NCI-H460 (cell line): ENCODE data around the gene LRRC38. TPM values are rescaled to one million over a fixed set of nuclear protein-coding genes. Genes with fewer than 3 reads are reported as not detected.
"Not testable (repeated sequence)": the region's sequence is repeated elsewhere in the genome, so short reads cannot be mapped to it uniquely, and the experiment has no call there.

Experiments
- DNase-seq: peaks from one replicate; pipeline ENCODE4 v3.0.0-alpha.2; 2016; ENCODE audit warnings: low read depth; ENCODE audit errors: extremely low read depth
- polyA plus RNA-seq: library from polyadenylated mRNA; depleted of rRNA; stranded (reverse); fragments of >200 nt; gene quantifications from 2 replicates; pipeline ENCODE4 v1.2.3, GENCODE V29; 2014; cell fraction: nucleus; rRNA removed
- total RNA-seq: library from RNA; depleted of rRNA; stranded (reverse); fragments of >200 nt; shearing (Covaris generic); gene quantifications from 2 replicates; pipeline ENCODE4 v1.2.3, GENCODE V29; 2014; rRNA removed

LRRC38 gene
- total RNA-seq: not detected in 2 replicates
- not detected in 2 replicates for polyA plus RNA-seq

- no peak for DNase-seq
Measured at GRCh38 chr1:13513895-13514546, at the start of gene LRRC38. LRRC38 (minus strand) TSS chr1:13514003; CDS start chr1:13513593, 410 bp downstream.

DNA sequence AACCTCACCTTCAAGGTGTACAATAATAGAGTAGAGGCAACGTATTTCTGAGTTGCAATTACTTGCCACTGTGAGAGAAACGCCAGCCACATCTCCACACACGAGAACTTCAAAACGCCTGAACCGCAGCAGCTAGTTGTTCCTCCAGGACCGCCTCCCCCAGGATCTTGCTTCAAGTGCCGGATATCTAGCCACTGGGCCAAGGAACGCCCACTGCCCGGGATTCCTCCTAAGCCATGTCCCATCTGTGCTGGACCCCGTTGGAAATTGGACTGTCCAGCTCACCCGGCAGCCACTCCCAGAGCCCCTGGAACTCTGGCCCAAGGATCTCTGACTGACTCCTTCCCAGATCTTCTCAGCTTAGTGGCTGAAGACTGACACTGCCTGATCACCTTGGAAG, 49.2 kb upstream of the LRRC38 start:
- not testable (repeated sequence) for DNase-seq

- no peak for DNase-seq
Measured at GRCh38 chr1:13560541-13560940, 46.7 kb upstream of the LRRC38 start.

DNA sequence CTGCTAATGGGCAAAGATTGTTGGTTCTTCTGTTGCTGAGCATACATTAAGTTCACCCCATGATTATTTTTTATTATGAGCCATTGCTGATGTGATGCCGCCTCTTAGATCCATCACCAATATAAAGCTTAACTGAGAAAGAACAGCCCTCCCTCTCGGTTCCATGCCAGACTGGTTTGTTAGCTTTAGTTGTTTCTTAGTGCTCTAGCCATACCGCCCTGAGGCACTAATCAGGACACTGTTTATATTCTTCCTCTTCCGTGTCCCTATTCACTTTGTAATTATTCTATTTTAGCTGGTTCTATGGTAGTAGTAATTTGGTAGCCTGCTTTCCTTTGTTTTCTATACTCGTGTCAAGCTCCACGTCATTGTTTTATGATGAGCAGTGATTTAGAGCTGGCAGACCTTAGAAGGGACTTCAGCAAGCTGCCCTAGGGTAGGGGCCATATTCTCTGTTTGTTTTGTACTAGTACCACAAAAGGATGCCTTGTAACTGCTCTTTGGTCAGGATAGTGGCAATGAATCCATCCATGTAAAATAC, 42.5 kb upstream of the LRRC38 start:
- no peak for DNase-seq

DNA sequence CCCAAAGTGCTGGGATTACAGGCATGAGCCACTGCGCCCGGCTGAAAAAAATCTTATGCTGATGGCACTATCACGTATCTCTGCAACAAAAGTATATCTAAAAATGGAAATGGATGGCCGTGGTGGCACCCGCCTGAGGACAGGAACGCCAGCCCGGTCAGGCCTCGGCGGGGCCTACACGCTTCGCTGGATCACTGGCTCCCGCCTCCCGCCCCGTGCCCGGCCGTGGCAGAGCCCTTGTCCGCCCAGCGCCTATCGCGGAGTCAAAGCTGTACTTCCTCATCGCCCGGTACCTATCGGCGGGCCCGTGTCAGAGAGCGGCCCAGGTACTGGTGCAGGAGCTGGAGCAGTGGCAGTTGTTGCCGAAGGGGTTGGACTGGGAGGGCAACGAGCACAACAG, 41.0 kb upstream of the LRRC38 start:
- DNase-seq: no peak

DNA sequence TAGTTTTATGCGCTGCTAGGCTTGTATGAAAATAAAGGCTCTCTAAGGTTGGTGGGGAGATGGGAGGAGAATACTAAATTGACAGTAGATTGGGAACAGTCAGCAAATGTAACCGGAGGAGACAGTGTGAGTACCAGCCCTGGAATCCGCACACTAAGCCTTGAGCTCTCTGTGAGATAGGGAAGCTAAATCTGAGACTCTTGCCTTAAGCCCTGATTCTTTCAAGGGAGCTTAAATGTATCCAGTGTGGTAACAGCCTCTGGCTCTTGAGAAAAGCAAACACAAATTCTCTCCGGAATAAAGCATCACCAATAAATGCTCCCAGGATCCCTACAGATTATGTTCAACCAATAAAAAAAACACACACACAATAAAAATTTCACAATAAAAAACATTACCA, 36.9 kb upstream of the LRRC38 start:
- no peak for DNase-seq

DNA sequence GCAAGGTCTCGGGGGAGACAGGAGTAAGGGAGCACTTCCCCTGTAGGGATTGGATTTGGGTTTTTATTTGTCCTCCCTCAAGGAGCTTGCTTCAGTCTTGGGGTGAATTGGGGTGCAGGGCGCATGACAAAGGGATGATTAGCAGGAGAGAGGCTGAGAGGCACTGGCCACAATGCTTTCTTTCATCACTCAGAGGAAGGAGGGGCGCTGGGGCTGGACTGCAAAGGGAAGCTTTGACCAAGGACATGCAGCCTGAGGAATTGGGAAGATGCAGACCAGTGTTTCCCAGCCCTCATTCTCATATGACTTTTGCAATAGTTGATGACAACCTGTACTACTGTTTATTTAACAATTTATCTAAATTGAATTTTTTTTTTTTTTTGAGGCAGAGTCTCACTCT, 35.7 kb upstream of the LRRC38 start:
- DNase-seq: no peak

GRCh38 chr1:13549021-13549420, 35.2 kb upstream of the LRRC38 start:
- DNase-seq: no peak

GRCh38 chr1:13548281-13548680, 34.5 kb upstream of the LRRC38 start:
- DNase-seq: no peak

DNA sequence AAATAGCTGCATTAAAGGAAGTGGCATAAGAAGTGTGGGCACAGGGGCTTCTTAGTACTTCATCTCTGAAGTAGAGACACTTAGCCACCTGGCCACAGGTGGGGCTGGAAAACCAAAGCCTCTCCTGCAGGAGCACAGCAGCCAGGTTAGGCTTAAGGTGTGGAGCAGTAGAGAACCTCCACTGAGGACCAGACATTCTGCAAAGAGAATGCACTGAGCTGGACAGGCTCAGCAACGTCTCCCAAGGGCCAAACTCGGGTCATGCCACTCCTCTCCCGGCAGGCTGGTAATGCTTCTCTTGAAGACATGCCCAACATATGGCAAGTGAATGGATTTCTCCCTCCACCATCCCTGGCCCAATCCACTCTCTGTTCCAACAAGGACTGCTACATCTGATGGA, 33.0 kb upstream of the LRRC38 start:
- no peak for DNase-seq

- no peak for DNase-seq
Measured at GRCh38 chr1:13544221-13544556, 30.4 kb upstream of the LRRC38 start.

DNA sequence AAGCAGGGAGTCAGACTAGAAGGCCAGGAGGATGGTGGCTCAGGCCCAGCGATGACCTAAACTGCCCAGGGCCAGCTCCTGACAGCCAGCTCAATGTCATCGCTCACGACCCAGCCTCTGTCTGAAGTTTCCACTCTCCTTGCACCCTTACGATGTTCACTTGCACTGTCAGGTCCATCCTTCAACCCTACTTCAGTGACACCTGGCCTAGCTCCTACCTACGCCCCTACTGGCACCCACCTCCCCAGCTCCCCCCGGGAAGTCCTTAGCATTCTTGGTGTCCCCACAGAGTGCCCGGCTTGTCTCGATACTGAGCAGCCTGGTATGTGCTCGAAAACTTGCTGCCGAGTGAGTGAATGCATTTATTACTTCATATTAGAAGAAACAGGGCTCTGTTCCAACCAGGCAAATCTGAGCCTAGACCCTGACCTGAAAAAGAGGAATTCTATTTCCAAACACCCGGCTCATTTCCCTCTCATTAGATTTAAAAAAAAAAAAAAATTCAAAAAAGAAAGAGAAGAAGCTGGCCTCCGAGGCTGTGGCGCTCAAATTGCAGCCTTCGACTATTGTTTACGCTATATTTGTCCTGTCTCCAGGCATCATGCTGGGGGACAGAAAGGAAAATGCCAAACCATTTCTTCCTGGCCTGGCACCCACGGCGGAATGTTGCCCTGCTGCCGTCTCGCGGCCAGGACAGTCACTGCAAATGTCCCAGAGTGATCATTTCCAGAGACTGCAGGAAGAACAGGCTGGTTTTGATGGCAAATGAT, 29.8 kb upstream of the LRRC38 start:
- no peak for DNase-seq

DNA sequence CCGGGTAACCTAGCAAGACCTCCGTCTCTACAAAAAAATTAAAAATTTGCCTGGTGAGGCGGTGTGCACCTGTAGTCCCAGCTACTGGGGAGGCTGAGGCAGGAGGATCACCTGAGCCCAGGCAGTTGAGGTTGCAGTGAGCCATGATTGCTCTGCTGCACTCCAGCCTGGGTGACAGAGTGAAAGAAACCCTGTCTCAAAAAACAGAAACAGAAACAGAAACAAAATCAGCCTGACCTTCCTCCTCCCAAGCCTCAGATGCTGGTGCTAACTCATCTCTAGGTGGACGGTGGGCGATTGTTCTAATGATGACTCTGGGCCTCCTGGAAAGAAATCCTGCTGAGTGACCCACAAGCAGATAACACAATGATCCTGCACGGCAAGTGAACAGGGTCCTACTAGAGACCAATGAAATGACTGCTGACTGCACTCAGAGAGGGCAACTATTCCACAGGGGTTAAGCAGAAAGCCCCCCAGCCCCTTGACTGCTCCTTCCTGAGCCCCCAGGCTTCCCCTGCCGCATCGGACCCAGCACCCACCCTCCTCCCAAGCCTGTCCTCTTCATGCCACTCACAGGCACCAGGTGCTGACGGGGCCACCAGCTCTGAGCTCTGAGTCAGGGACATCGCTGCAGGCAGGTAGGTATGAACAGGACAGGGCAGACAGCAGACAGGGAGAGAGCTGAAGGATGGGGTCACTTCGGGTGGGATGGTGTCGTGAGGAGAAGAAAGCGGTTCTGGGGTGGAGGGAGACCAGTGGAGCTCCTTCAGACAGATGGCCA, 27.8 kb upstream of the LRRC38 start:
- DNase-seq: no peak

DNA sequence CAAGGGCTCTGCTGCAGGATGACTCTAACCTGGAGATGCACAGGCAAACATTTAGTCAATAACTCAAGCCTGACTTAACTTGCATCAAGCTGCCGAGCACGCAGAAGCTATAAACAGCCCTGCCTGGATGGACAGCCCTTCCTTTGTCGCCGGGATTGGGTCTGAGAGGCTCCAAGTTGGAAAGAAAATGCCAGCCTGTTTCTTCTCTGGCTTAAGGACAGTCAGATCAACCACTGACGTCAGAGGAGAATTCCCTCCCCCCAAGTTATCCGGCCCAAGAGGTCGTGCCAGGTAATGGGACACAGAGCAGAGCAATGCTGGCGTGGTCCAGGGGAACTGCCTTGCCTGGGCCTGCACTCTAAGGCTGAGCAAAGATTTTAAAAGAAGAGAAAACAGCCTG, 27.1 kb upstream of the LRRC38 start:
- no peak for DNase-seq

- DNase-seq: no peak
Measured at GRCh38 chr1:13539683-13540082, 25.9 kb upstream of the LRRC38 start.

GRCh38 chr1:13538832-13539231, 25.0 kb upstream of the LRRC38 start:
- no peak for DNase-seq

- DNase-seq: no peak
Measured at GRCh38 chr1:13536571-13536970, 22.8 kb upstream of the LRRC38 start.

- DNase-seq: no peak
Measured at GRCh38 chr1:13535227-13535626, 21.4 kb upstream of the LRRC38 start.

DNA sequence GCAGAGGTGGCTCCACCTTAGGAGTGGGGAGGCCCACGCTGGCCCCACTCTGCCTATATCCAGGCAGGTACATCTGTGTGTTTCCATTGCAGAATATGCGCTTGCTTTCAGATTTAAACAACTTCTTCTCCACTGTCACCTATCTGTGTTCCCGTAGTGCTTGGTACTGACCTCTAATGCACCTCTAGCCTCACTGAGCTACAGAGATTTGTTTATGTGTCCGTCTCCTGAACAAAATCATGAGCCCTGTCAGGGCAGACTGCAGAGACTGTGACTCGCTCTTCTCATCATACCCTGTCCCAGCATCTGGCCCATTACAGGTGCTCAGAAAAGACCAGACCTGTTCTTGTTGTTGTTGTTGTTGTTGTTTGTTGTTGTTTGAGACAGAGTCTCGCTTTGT, 14.5 kb upstream of the LRRC38 start:
- DNase-seq: no peak

DNA sequence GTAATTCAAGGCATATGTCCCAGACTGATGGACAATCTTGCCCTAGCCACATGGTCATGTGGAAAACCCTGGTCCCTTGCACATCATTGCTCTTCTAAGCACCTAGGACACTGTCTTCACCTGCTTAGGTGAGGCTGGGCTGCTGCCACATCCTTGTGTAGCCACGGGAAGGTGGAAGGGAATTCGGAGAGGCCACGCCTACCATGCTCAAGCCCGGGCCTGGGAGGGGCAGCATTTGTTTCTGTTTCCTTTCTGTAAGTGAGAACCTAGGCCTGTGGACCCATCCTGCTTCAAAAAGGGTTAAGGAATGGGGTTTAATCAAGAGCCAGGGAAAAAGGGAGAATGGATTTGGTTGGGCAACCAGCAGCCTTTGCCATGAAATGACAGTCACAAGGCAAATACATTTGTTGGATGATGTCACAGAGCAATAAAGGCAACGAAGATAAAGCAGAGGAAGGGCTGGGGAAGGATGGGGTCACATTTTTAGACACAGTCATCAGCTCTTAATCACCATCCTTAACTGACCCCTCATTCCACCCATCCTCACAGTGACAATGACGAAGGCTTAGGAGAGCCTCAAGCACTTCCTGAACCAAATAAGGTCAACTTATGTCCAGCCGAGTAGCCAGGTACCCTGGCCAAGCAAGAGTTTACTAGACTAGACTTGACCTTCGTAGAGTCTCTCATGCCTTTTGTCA, 10.1 kb upstream of the LRRC38 start:
- DNase-seq: no peak

GRCh38 chr1:13520985-13521384, 7.2 kb upstream of the LRRC38 start:
- no peak for DNase-seq
